Transverse colon (tissue), 4 donors: ENCODE results near the gene ATP10D. TPM values are rescaled to one million over a fixed set of nuclear protein-coding genes. Genes with fewer than 3 reads are reported as not detected.
"Not testable (repeated sequence)": the region's sequence is repeated elsewhere in the genome, so short reads cannot be mapped to it uniquely, and the experiment has no call there.

ENCODE experiments used
- DNase-seq: peaks from one replicate; pipeline ENCODE4 v3.0.0-alpha.2; 2019
- H3K27ac ChIP-seq, 4 donors: fragments of 200-600 bp; sonication (generic); 2 replicates each; pipeline ENCODE4 v1.5.1; 2016 to 2018; ENCODE audit warnings: inconsistent platforms in 4 of 4
- H3K27me3 ChIP-seq: fragments of 200-600 bp; sonication (generic); 2 replicates; pipeline ENCODE4 v1.5.1; 2017; ENCODE audit warnings: inconsistent platforms
- H3K36me3 ChIP-seq, 4 donors: fragments of 200-600 bp; sonication (generic); 2 replicates each; pipeline ENCODE4 v1.5.1; 2017 to 2019; ENCODE audit warnings: inconsistent platforms in 4 of 4
- H3K4me1 ChIP-seq, 4 donors: fragments of 200-600 bp; sonication (generic); 2 replicates each; pipeline ENCODE4 v1.5.1; 2017 to 2020; ENCODE audit warnings: inconsistent platforms in 4 of 4
- H3K4me3 ChIP-seq, 4 donors: fragments of 200-600 bp; sonication (generic); 1 replicate in 1 of 4; 2 replicates in 3 of 4; pipeline versions ENCODE4 v1.5.1 to v1.6.1; 2017 to 2019; ENCODE audit warnings: inconsistent platforms in 4 of 4
- H3K9me3 ChIP-seq, 2 donors: fragments of 200-600 bp; sonication (generic); 2 replicates each; pipeline ENCODE4 v1.5.1; 2017 to 2019; ENCODE audit warnings: inconsistent platforms in 2 of 2
- CTCF ChIP-seq, 5 experiments: fragments of 200-600 bp in 3 of 5; fragments of 450-650 bp in 2 of 5; sonication (generic) in 3 of 5; IDR thresholded peaks; 1 replicate in 2 of 5; 2 replicates in 3 of 5; pipeline ENCODE4 v1.5.1; 2016 to 2017; ENCODE audit warnings: antibody characterized with exemption in 5 of 5, inconsistent platforms in 3 of 5, mild to moderate bottlenecking in 2 of 5, moderate library complexity in 1 of 5
- EP300 ChIP-seq: sonication (generic); formaldehyde crosslinking; IDR thresholded peaks from one replicate; pipeline ENCODE4 v1.6.1; 2017; ENCODE audit warnings: antibody characterized with exemption, low read depth
- POLR2A ChIP-seq: fragments of 450-650 bp; IDR thresholded peaks from one replicate; pipeline ENCODE4 v1.6.1; 2016; ENCODE audit warnings: antibody characterized with exemption, mild to moderate bottlenecking, moderate library complexity
- POLR2AphosphoS5 ChIP-seq, 3 donors: sonication (generic); formaldehyde crosslinking; IDR thresholded peaks; one replicate each; pipeline ENCODE4 v1.6.1; 2016; ENCODE audit warnings: antibody characterized with exemption in 3 of 3
- WGBS, 2 donors: methylation state at CpG; one replicate each; pipeline ENCODE4 v1.1.5; 2018; ENCODE audit warnings: low coverage in 1 of 2; 5-methylcytosine and 5-hydroxymethylcytosine counted together
- in situ Hi-C, 4 donors: fragments of 200-750 bp; cut with MboI; loops; one replicate each; pipeline versions ENCODE4 v1.15.0 to v1.15.1; 2017; ENCODE audit warnings: low sequenced_read_pairs in 3 of 4, low pct_ligation_motif_present in 1 of 4, low pct_unique_long_range_greater_than_20kb in 1 of 4
- intact Hi-C: fragments of 100-400 bp; cut with DNase I; formaldehyde crosslinking; loops from one replicate; pipeline ENCODE4 v1.15.1; 2023; ENCODE audit warnings: low total_unique reads
- total RNA-seq, 4 donors: library from RNA; depleted of rRNA; stranded (reverse); fragments of >200 nt; gene quantifications; one replicate each; pipeline ENCODE4 v1.1.0, GENCODE V29; 2016

ATP10D gene
- total RNA-seq, 4 donors from 2014 or later, result 3.8 to 14.1 (median 7.7) TPM

GRCh38 chr4:47553329-47554125, 68.5 kb downstream of the ATP10D start:
- H3K4me1 ChIP-seq, result no peaks in the 10 kb centered on the region
- in situ Hi-C loops (no loop called here), intact Hi-C loops (no loop called here)
- 69 to 71% methylated on average over 2 of the region's 2 CpGs for WGBS, 2 donors
- H3K4me3 ChIP-seq, result no peak overlapping the region
- H3K36me3 ChIP-seq, result peaks cover 0 to 3% (median 0%) of the 10 kb centered on the region in 4 donors
- no peak for DNase-seq
- no peaks in the 10 kb centered on the region for H3K9me3 ChIP-seq
- H3K27ac ChIP-seq, result no peak overlapping the region
- H3K27me3 ChIP-seq, result no peaks in the 10 kb centered on the region
- no peak for TF ChIP-seq EP300
- no peak for TF ChIP-seq POLR2AphosphoS5 (IDR thresholded peaks at IDR 0.05)
- TF ChIP-seq POLR2A, result no peak
- no peak for TF ChIP-seq CTCF (IDR thresholded peaks at IDR 0.05)

- 83 to 97% methylated on average over 3 of the region's 3 CpGs for WGBS, 2 donors
- H3K4me1 ChIP-seq, H3K36me3 ChIP-seq, DNase-seq, H3K27ac ChIP-seq, H3K9me3 ChIP-seq, intact Hi-C loops, H3K27me3 ChIP-seq, H3K4me3 ChIP-seq, in situ Hi-C loops: not testable (repeated sequence)
Measured at GRCh38 chr4:47555920-47556319, 70.8 kb downstream of the ATP10D start.

DNA sequence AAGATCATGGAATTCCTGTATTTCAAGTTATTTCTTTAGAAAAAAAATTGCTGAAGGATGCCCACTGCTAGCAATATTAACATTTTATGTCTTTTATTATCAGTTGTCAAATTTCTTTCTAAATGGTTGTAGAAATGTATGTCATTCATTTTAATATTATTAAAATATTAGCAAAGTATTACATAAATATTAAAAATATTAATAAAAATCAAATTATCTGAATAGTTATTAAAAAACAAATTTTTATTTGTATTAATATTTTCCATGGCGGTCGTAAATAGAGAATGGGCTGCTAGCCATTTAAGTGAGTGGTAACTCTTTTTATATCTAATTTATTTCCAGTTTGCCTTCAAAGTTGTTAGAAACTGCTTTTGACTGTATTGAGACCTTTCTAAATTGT, 72.2 kb downstream of the ATP10D start:
- no peak for DNase-seq
- TF ChIP-seq POLR2A, result no peak
- TF ChIP-seq CTCF (IDR thresholded peaks at IDR 0.05), result no peak
- no peak for TF ChIP-seq EP300
- TF ChIP-seq POLR2AphosphoS5 (IDR thresholded peaks at IDR 0.05), result no peak
- H3K27ac ChIP-seq, result no peak overlapping the region
- peaks cover 0 to 3% (median 0%) of the 10 kb centered on the region in 4 donors for H3K4me1 ChIP-seq
- no peak overlapping the region for H3K4me3 ChIP-seq
- WGBS, 2 donors, result 95 to 100% methylated on average over 2 of the region's 2 CpGs
- H3K9me3 ChIP-seq, result no peaks in the 10 kb centered on the region
- peaks cover 0 to 3% (median 0%) of the 10 kb centered on the region in 4 donors for H3K36me3 ChIP-seq
- H3K27me3 ChIP-seq, result no peaks in the 10 kb centered on the region
- in situ Hi-C loops, result no loop called here
- intact Hi-C loops, result no loop called here

GRCh38 chr4:47560682-47561081, 75.6 kb downstream of the ATP10D start:
- no peak for DNase-seq
- TF ChIP-seq POLR2A (no peak), EP300 (no peak), CTCF (IDR thresholded peaks at IDR 0.05) (no peak), POLR2AphosphoS5 (IDR thresholded peaks at IDR 0.05) (no peak)
- Histone ChIP-seq H3K9me3 (no peaks in the 10 kb centered on the region), H3K4me3 (no peak overlapping the region), H3K36me3 (peaks cover 0 to 3% (median 0%) of the 10 kb centered on the region in 4 donors), H3K27me3 (no peaks in the 10 kb centered on the region), H3K4me1 (peaks cover 0 to 6% (median 0%) of the 10 kb centered on the region in 4 donors), H3K27ac (no peak overlapping the region)
- intact Hi-C loops, result loop anchor here (10.0 kb wide), 1 partner anchor 96 kb away; the partner anchor contains the start of gene COMMD8
- in situ Hi-C loops, result no loop called here
- 100% methylated on average over 1 of the region's 1 CpG; no CpG with 5 or more reads in 1 of the 2 donors for WGBS, 2 donors
